Measurements from ENCODE around the gene TSPAN11.

GRCh38 chr12:31035967-31036665 lies 109.6 kb downstream of the TSPAN11 start:
- TF ChIP-seq SUZ12 (IDR thresholded peaks at IDR 0.05), result no peak
- no peak for TF ChIP-seq ZNF384 (IDR thresholded peaks at IDR 0.05)
- no peak for TF ChIP-seq FOXK2 (IDR thresholded peaks at IDR 0.05)
- TF ChIP-seq ARNT (IDR thresholded peaks at IDR 0.05), result no peak
- no peak for TF ChIP-seq CTBP1 (IDR thresholded peaks at IDR 0.05; ENCODE audit: borderline replicate concordance)
- TF ChIP-seq FOXA1 (IDR thresholded peaks at IDR 0.05), result no peak
- no peak for TF ChIP-seq TARDBP (IDR thresholded peaks at IDR 0.05)
- no peak for TF ChIP-seq BHLHE40 (IDR thresholded peaks at IDR 0.05; ENCODE audit: borderline replicate concordance)
- TF ChIP-seq, protein P1, sequence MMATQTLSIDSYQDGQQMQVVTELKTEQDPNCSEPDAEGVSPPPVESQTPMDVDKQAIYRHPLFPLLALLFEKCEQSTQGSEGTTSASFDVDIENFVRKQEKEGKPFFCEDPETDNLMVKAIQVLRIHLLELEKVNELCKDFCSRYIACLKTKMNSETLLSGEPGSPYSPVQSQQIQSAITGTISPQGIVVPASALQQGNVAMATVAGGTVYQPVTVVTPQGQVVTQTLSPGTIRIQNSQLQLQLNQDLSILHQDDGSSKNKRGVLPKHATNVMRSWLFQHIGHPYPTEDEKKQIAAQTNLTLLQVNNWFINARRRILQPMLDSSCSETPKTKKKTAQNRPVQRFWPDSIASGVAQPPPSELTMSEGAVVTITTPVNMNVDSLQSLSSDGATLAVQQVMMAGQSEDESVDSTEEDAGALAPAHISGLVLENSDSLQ (IDR thresholded peaks at IDR 0.05), result no peak
- TF ChIP-seq NFRKB (IDR thresholded peaks at IDR 0.05), result no peak

Measured in HEK293T (cell line).